Peyer's patch (tissue), 4 donors: ENCODE results near the gene TINAG. TPM values are rescaled to one million over a fixed set of nuclear protein-coding genes. Genes with fewer than 3 reads are reported as not detected.

Experiments
- DNase-seq, 3 donors: peaks; one replicate each; pipeline ENCODE4 v3.0.0-alpha.2; 2017 to 2019
- H3K27ac ChIP-seq, 4 donors: fragments of 200-600 bp; sonication (generic); one replicate each; pipeline ENCODE4 v1.5.1; 2016 to 2019
- H3K27me3 ChIP-seq, 2 donors: fragments of 200-600 bp; sonication (generic); one replicate each; pipeline ENCODE4 v1.5.1; 2019
- H3K36me3 ChIP-seq, 3 donors: fragments of 200-600 bp; sonication (generic); one replicate each; pipeline ENCODE4 v1.5.1; 2016 to 2019
- H3K4me1 ChIP-seq, 4 donors: fragments of 200-600 bp; sonication (generic); one replicate each; pipeline ENCODE4 v1.5.1; 2016 to 2019
- H3K4me3 ChIP-seq, 4 donors: fragments of 200-600 bp; sonication (generic); 1 replicate in 3 of 4; 2 replicates in 1 of 4; pipeline ENCODE4 v1.5.1; 2016 to 2019; ENCODE audit warnings: mild to moderate bottlenecking in 1 of 4
- H3K9me3 ChIP-seq, 4 donors: fragments of 200-600 bp; sonication (generic); one replicate each; pipeline ENCODE4 v1.5.1; 2016 to 2019; ENCODE audit warnings: mild to moderate bottlenecking in 1 of 4
- CTCF ChIP-seq, 6 experiments: fragments of 450-650 bp in 4 of 6; fragments of 200-600 bp in 2 of 6; sonication (generic) in 1 of 6; IDR thresholded peaks; one replicate each; pipeline ENCODE4 v1.5.1; 2017 to 2019; ENCODE audit warnings: antibody characterized with exemption in 6 of 6, mild to moderate bottlenecking in 3 of 6, moderate library complexity in 1 of 6
- POLR2A ChIP-seq, 2 donors: fragments of 450-650 bp; IDR thresholded peaks; one replicate each; pipeline ENCODE4 v1.5.1; 2017; ENCODE audit warnings: antibody characterized with exemption in 2 of 2, mild to moderate bottlenecking in 2 of 2, moderate library complexity in 2 of 2
- total RNA-seq, 4 donors: library from RNA; depleted of rRNA; stranded (reverse); fragments of >200 nt; gene quantifications; one replicate each; pipeline ENCODE4 v1.1.0, GENCODE V29; 2016

TINAG gene
- total RNA-seq, 4 donors from 2014 or later, result 2.5 to 95.8 (median 62.5) TPM

GRCh38 chr6:54291738-54292137, 16.5 kb upstream of the TINAG start:
- DNase-seq, result no peak
- H3K4me3 ChIP-seq, result no peak overlapping the region
- no peak overlapping the region for H3K27ac ChIP-seq
- H3K9me3 ChIP-seq, result no peaks in the 10 kb centered on the region
- no peaks in the 10 kb centered on the region for H3K27me3 ChIP-seq
- H3K4me1 ChIP-seq, result no peaks in the 10 kb centered on the region
- TF ChIP-seq POLR2A (IDR thresholded peaks at IDR 0.05) (no peak), CTCF (IDR thresholded peaks at IDR 0.05) (no peak)
- H3K36me3 ChIP-seq, result no peaks in the 10 kb centered on the region

GRCh38 chr6:54294965-54295532, 13.2 kb upstream of the TINAG start:
- TF ChIP-seq POLR2A (IDR thresholded peaks at IDR 0.05), result no peak
- no peak for TF ChIP-seq CTCF (IDR thresholded peaks at IDR 0.05)
- Histone ChIP-seq H3K9me3 (no peaks in the 10 kb centered on the region), H3K4me1 (no peaks in the 10 kb centered on the region), H3K27ac (no peak overlapping the region), H3K27me3 (no peaks in the 10 kb centered on the region), H3K36me3 (no peaks in the 10 kb centered on the region), H3K4me3 (no peak overlapping the region)
- DNase-seq, result no peak

GRCh38 chr6:54299542-54300269, 8.5 kb upstream of the TINAG start:
- H3K4me1 ChIP-seq, result no peaks in the 10 kb centered on the region
- H3K4me3 ChIP-seq, result no peak overlapping the region
- no peaks in the 10 kb centered on the region for H3K36me3 ChIP-seq
- TF ChIP-seq CTCF (IDR thresholded peaks at IDR 0.05) (no peak), POLR2A (IDR thresholded peaks at IDR 0.05) (no peak)
- no peak for DNase-seq
- no peaks in the 10 kb centered on the region for H3K27me3 ChIP-seq
- H3K9me3 ChIP-seq, result no peaks in the 10 kb centered on the region
- no peak overlapping the region for H3K27ac ChIP-seq

GRCh38 chr6:54301770-54302169, 6.5 kb upstream of the TINAG start:
- DNase-seq, result no peak
- H3K4me3 ChIP-seq, result no peak overlapping the region
- H3K36me3 ChIP-seq, result no peaks in the 10 kb centered on the region
- no peak overlapping the region for H3K27ac ChIP-seq
- H3K27me3 ChIP-seq, result no peaks in the 10 kb centered on the region
- no peaks in the 10 kb centered on the region for H3K4me1 ChIP-seq
- H3K9me3 ChIP-seq, result no peaks in the 10 kb centered on the region
- TF ChIP-seq CTCF (IDR thresholded peaks at IDR 0.05) (no peak), POLR2A (IDR thresholded peaks at IDR 0.05) (no peak)

- TF ChIP-seq CTCF (IDR thresholded peaks at IDR 0.05), result no peak
- TF ChIP-seq POLR2A (IDR thresholded peaks at IDR 0.05), result peak; percentile 29 to 35
- Histone ChIP-seq H3K4me1 (no peaks in the 10 kb centered on the region), H3K36me3 (no peaks in the 10 kb centered on the region), H3K27me3 (no peaks in the 10 kb centered on the region), H3K4me3 (peak overlapping the region in 2 of 4 donors; percentile 52 to 53), H3K27ac (peak overlapping the region in 2 of 4 donors; percentile 77 to 86), H3K9me3 (no peaks in the 10 kb centered on the region)
- peak in 1 of 3 donors; percentile 80 for DNase-seq
These were observed 766 bp upstream of the TINAG start for GRCh38 chr6:54307439-54307910.
